Lower leg skin (tissue), 3 donors: Measurements from ENCODE around the gene H6PD.

Experiments used
- POLR2A ChIP-seq, 2 donors: fragments of 450-650 bp; IDR thresholded peaks; one replicate each; pipeline ENCODE4 v1.6.1; 2016 to 2017; ENCODE audit warnings: antibody characterized with exemption in 2 of 2, mild to moderate bottlenecking in 1 of 2, moderate library complexity in 1 of 2
- TF ChIP-seq, protein P1 (sequence below), 3 donors: fragments of 450-650 bp; IDR thresholded peaks; one replicate each; pipeline ENCODE4 v1.5.1; 2016; ENCODE audit warnings: antibody characterized with exemption in 3 of 3, mild to moderate bottlenecking in 3 of 3, moderate library complexity in 2 of 3

GRCh38 chr1:9282696-9282955 is 48.1 kb downstream of the H6PD start:
- TF ChIP-seq, protein P1, sequence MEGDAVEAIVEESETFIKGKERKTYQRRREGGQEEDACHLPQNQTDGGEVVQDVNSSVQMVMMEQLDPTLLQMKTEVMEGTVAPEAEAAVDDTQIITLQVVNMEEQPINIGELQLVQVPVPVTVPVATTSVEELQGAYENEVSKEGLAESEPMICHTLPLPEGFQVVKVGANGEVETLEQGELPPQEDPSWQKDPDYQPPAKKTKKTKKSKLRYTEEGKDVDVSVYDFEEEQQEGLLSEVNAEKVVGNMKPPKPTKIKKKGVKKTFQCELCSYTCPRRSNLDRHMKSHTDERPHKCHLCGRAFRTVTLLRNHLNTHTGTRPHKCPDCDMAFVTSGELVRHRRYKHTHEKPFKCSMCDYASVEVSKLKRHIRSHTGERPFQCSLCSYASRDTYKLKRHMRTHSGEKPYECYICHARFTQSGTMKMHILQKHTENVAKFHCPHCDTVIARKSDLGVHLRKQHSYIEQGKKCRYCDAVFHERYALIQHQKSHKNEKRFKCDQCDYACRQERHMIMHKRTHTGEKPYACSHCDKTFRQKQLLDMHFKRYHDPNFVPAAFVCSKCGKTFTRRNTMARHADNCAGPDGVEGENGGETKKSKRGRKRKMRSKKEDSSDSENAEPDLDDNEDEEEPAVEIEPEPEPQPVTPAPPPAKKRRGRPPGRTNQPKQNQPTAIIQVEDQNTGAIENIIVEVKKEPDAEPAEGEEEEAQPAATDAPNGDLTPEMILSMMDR (IDR thresholded peaks at IDR 0.05) = no peak
- no peak for TF ChIP-seq POLR2A (IDR thresholded peaks at IDR 0.05)
